C4-2B (cell line): ENCODE data around the gene VPS45.

Experiments used
- ZFX ChIP-seq: fragments of 450-650 bp; IDR thresholded peaks from 2 replicates; pipeline ENCODE4 v1.6.1; 2017
- TF ChIP-seq, protein P1 (sequence below): fragments of 450-650 bp; conservative IDR thresholded peaks from 2 replicates; pipeline ENCODE4 v1.5.1; 2017; ENCODE audit warnings: mild to moderate bottlenecking

- TF ChIP-seq, protein P1, sequence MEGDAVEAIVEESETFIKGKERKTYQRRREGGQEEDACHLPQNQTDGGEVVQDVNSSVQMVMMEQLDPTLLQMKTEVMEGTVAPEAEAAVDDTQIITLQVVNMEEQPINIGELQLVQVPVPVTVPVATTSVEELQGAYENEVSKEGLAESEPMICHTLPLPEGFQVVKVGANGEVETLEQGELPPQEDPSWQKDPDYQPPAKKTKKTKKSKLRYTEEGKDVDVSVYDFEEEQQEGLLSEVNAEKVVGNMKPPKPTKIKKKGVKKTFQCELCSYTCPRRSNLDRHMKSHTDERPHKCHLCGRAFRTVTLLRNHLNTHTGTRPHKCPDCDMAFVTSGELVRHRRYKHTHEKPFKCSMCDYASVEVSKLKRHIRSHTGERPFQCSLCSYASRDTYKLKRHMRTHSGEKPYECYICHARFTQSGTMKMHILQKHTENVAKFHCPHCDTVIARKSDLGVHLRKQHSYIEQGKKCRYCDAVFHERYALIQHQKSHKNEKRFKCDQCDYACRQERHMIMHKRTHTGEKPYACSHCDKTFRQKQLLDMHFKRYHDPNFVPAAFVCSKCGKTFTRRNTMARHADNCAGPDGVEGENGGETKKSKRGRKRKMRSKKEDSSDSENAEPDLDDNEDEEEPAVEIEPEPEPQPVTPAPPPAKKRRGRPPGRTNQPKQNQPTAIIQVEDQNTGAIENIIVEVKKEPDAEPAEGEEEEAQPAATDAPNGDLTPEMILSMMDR: no peak
- no peak for TF ChIP-seq ZFX
Measured at GRCh38 chr1:150076985-150077384, 9.4 kb downstream of the VPS45 start.
